Epithelial cell of esophagus (primary cell): ENCODE measurements around the gene ALDH18A1.

Experiments used
- DNase-seq: peaks from one replicate; pipeline ENCODE4 v3.0.0; 2010; ENCODE audit warnings: low read depth
- H3K4me3 ChIP-seq: 2 replicates; pipeline ENCODE4 v1.5.1; 2011; ENCODE audit warnings: mild to moderate bottlenecking, low read length, control low read depth
- CTCF ChIP-seq: IDR thresholded peaks from 2 replicates; pipeline ENCODE4 v1.5.1; 2011; ENCODE audit warnings: low read depth, mild to moderate bottlenecking, low read length, control low read depth, inconsistent platforms; ENCODE audit not compliant: insufficient read depth; ENCODE audit errors: missing control alignments

Gene ALDH18A1

GRCh38 chr10:95651346-95652060 lies 5.0 kb downstream of the ALDH18A1 start:
- TF ChIP-seq CTCF = no peak
- H3K4me3 ChIP-seq = no peak overlapping the region

GRCh38 chr10:95650232-95650631 lies 6.3 kb downstream of the ALDH18A1 start:
- no peak overlapping the region for H3K4me3 ChIP-seq
- no peak for DNase-seq
- TF ChIP-seq CTCF = no peak

More at GRCh38 chr10:95651346-95652060, 5.0 kb downstream of the ALDH18A1 start:
- DNase-seq = no peak

- H3K4me3 ChIP-seq = no peak overlapping the region
- no peak for TF ChIP-seq CTCF
- DNase-seq = no peak
Measured at GRCh38 chr10:95648138-95648537, 8.4 kb downstream of the ALDH18A1 start.

GRCh38 chr10:95646160-95646559 lies 10.4 kb downstream of the ALDH18A1 start:
- H3K4me3 ChIP-seq = no peak overlapping the region
- no peak for DNase-seq

GRCh38 chr10:95644901-95645300 lies 11.6 kb downstream of the ALDH18A1 start:
- DNase-seq = no peak
- no peak overlapping the region for H3K4me3 ChIP-seq
- TF ChIP-seq CTCF = no peak

More at GRCh38 chr10:95646160-95646559, 10.4 kb downstream of the ALDH18A1 start:
- no peak for TF ChIP-seq CTCF

GRCh38 chr10:95640891-95641315 lies 15.6 kb downstream of the ALDH18A1 start:
- no peak for DNase-seq
- H3K4me3 ChIP-seq = no peak overlapping the region
- no peak for TF ChIP-seq CTCF

- no peak overlapping the region for H3K4me3 ChIP-seq
- TF ChIP-seq CTCF = no peak
- no peak for DNase-seq
Measured at GRCh38 chr10:95637911-95638310, 18.6 kb downstream of the ALDH18A1 start.
